Heart left ventricle (tissue), 13 donors: ENCODE measurements around the gene FGF22.

Experiments
- POLR2A ChIP-seq, 2 donors: fragments of 450-650 bp; IDR thresholded peaks; one replicate each; pipeline ENCODE4 v1.6.1; 2017; ENCODE audit warnings: antibody characterized with exemption in 2 of 2, mild to moderate bottlenecking in 2 of 2, moderate library complexity in 2 of 2
- TF ChIP-seq, protein P1 (sequence below), 12 donors: fragments of 200-600 bp; sonication (generic) in 4 of 12; IDR thresholded peaks; one replicate each; pipeline versions ENCODE4 v1.5.0 to v1.8.0; 2018 to 2022; ENCODE audit warnings: antibody characterized with exemption in 12 of 12, mild to moderate bottlenecking in 5 of 12
- donor health status: ischemic (EF 13 %, LVEDD 7.1; RV severe dilation, severe dysfunction).
- donor health status: DM: no; HTN: yes; CAD: no.
- donor health status: DM: no; HTN: no; CAD: no.
- donor health status: ischemic (EF 25% LVEDD 6.9; RV normal size, moderate dysfunction).
- donor health status: ischemic (EF 25% LVEDD 5.7; RV mildly dilated, moderate dysfunction).
- donor health status: ischemic (EF 35%, LVEDD 5.7; RV mildly dilated, moderate dysfunction).
- donor health status: nonischemic (EF 11% LVEDD 7.7; RV severe dilation, severe dysfunction).
- donor health status: DM: yes; HTN: yes; CAD: no.
- donor health status: PGD.
- donor health status: ischemic (EF 29% LVEDD 5.4; RV normal size, mild dysfunction).
- donor health status: nonischemic (EF 23%, LVEDD 6.1; RV moderate dilation, normal function).

DNA sequence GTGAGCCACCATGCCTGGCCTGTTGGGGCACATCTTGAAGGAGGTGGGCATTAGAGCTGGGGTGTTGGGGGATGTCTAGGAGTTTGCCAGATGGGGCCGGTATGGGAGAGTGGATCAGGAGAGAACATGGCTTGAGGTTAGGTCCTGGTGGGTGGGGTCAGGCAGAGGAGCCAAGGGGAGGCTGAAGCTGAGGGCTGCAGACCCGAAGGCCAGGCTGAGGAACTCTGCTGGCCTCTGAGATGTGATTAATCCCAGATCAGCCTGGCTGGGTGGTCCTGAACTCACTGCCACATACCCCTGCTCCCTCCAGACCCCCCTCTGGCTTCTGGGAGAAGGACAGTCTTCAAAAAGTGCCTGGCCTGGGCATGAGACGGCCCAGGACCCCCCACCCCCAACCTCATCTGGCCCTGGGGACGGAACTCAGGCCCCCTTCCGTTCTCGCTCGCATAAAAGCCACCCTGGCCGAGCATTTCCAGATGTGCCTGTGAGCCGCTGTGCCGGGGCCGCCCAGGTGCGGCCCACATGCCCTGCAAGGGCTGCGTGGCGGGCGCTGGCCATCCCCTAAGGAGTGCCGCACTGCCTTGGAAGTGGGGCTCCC is 39.2 kb downstream of the FGF22 start:
- TF ChIP-seq, protein P1, sequence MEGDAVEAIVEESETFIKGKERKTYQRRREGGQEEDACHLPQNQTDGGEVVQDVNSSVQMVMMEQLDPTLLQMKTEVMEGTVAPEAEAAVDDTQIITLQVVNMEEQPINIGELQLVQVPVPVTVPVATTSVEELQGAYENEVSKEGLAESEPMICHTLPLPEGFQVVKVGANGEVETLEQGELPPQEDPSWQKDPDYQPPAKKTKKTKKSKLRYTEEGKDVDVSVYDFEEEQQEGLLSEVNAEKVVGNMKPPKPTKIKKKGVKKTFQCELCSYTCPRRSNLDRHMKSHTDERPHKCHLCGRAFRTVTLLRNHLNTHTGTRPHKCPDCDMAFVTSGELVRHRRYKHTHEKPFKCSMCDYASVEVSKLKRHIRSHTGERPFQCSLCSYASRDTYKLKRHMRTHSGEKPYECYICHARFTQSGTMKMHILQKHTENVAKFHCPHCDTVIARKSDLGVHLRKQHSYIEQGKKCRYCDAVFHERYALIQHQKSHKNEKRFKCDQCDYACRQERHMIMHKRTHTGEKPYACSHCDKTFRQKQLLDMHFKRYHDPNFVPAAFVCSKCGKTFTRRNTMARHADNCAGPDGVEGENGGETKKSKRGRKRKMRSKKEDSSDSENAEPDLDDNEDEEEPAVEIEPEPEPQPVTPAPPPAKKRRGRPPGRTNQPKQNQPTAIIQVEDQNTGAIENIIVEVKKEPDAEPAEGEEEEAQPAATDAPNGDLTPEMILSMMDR (IDR thresholded peaks at IDR 0.05), result no peak
- no peak for TF ChIP-seq POLR2A (IDR thresholded peaks at IDR 0.05)
